Retinal pigment epithelial cell (primary cell): ENCODE results near the gene URB1.

ENCODE experiments used
- DNase-seq: peaks from one replicate; pipeline ENCODE4 v3.0.0-alpha.2; 2010; ENCODE audit warnings: low read depth
- H3K4me3 ChIP-seq: 2 replicates; pipeline ENCODE4 v1.5.1; 2011; ENCODE audit warnings: mild to moderate bottlenecking, low read length, control low read depth, moderate library complexity
- CTCF ChIP-seq: conservative IDR thresholded peaks from 2 replicates; pipeline ENCODE4 v1.5.1; 2011; ENCODE audit warnings: low read depth, low read length, control low read depth, inconsistent platforms

URB1 gene

GRCh38 chr21:32425628-32426027 lies 32.8 kb upstream of the URB1 start:
- H3K4me3 ChIP-seq, result no peak overlapping the region
- no peak for TF ChIP-seq CTCF
- no peak for DNase-seq

GRCh38 chr21:32424674-32425073 lies 31.9 kb upstream of the URB1 start:
- DNase-seq, result no peak
- TF ChIP-seq CTCF, result no peak
- no peak overlapping the region for H3K4me3 ChIP-seq

GRCh38 chr21:32424191-32424535 lies 31.4 kb upstream of the URB1 start:
- no peak for DNase-seq
- TF ChIP-seq CTCF, result no peak
- no peak overlapping the region for H3K4me3 ChIP-seq

- H3K4me3 ChIP-seq, result no peak overlapping the region
- DNase-seq, result no peak
- TF ChIP-seq CTCF, result no peak
Observed at GRCh38 chr21:32423320-32424190, 30.7 kb upstream of the URB1 start.

- no peak overlapping the region for H3K4me3 ChIP-seq
- no peak for DNase-seq
- no peak for TF ChIP-seq CTCF
Observed at GRCh38 chr21:32422064-32422463, 29.3 kb upstream of the URB1 start.

GRCh38 chr21:32418146-32418545 lies 25.3 kb upstream of the URB1 start:
- H3K4me3 ChIP-seq, result no peak overlapping the region
- DNase-seq, result no peak
- no peak for TF ChIP-seq CTCF
